GM19193 (cell line): ENCODE results near the gene ATP10A.

Experiments used
- POLR2A ChIP-seq: IDR thresholded peaks from 4 replicates; pipeline ENCODE4 v1.6.1; 2011; ENCODE audit not compliant: insufficient read depth, insufficient read length; ENCODE audit errors: extremely low read depth

ATP10A gene

GRCh38 chr15:25891081-25891480, 28.0 kb upstream of the ATP10A start:
- no peak for TF ChIP-seq POLR2A

GRCh38 chr15:25890529-25890928, 27.4 kb upstream of the ATP10A start:
- TF ChIP-seq POLR2A = no peak

- no peak for TF ChIP-seq POLR2A
These were observed 24.7 kb upstream of the ATP10A start for GRCh38 chr15:25887870-25888269.

- TF ChIP-seq POLR2A = no peak
These were observed 23.5 kb upstream of the ATP10A start for GRCh38 chr15:25886498-25887140.

- TF ChIP-seq POLR2A = no peak
These were observed 21.2 kb upstream of the ATP10A start for GRCh38 chr15:25884370-25884769.

- no peak for TF ChIP-seq POLR2A
These were observed 20.5 kb upstream of the ATP10A start for GRCh38 chr15:25883463-25884259.

- TF ChIP-seq POLR2A = no peak
These were observed 19.3 kb upstream of the ATP10A start for GRCh38 chr15:25882466-25882865.

GRCh38 chr15:25880411-25880810, 17.3 kb upstream of the ATP10A start:
- TF ChIP-seq POLR2A = no peak

- no peak for TF ChIP-seq POLR2A
These were observed 16.3 kb upstream of the ATP10A start for GRCh38 chr15:25879438-25879837.

GRCh38 chr15:25877681-25878080, 14.6 kb upstream of the ATP10A start:
- no peak for TF ChIP-seq POLR2A

- TF ChIP-seq POLR2A = no peak
These were observed 13.4 kb upstream of the ATP10A start for GRCh38 chr15:25876231-25877140.

GRCh38 chr15:25875566-25875965, 12.4 kb upstream of the ATP10A start:
- TF ChIP-seq POLR2A = no peak

- TF ChIP-seq POLR2A = no peak
These were observed 11.3 kb upstream of the ATP10A start for GRCh38 chr15:25874379-25874778.

GRCh38 chr15:25871403-25871802, 8.3 kb upstream of the ATP10A start:
- no peak for TF ChIP-seq POLR2A

GRCh38 chr15:25870938-25871337, 7.8 kb upstream of the ATP10A start:
- TF ChIP-seq POLR2A = no peak
